ENCODE data around the gene HOXB3. TPM values are rescaled to one million over a fixed set of nuclear protein-coding genes. Genes with fewer than 3 reads are reported as not detected.

HOXB3 gene
- polyA plus RNA-seq, 3 donors: 153 to 258 (median 169) TPM

- DNase-seq (ENCODE audit: extremely low read depth in 1 of 11, low read depth in 9 of 11, low spot score in 4 of 11): no peak
These were observed 38.8 kb upstream of the HOXB3 start for GRCh38 chr17:48628649-48629410.

- DNase-seq (ENCODE audit: extremely low read depth in 1 of 11, low read depth in 9 of 11, low spot score in 4 of 11): no peak
These were observed 37.8 kb upstream of the HOXB3 start for GRCh38 chr17:48627623-48628521.

- DNase-seq (ENCODE audit: extremely low read depth in 1 of 11, low read depth in 9 of 11, low spot score in 4 of 11): no peak
These were observed 37.1 kb upstream of the HOXB3 start for GRCh38 chr17:48627118-48627597.

- DNase-seq (ENCODE audit: extremely low read depth in 1 of 11, low read depth in 9 of 11, low spot score in 4 of 11): peak in 1 of 11 donors; percentile 87
These were observed 36.4 kb upstream of the HOXB3 start, which contains the start of gene HOXB9 for GRCh38 chr17:48626245-48627117. TSS of gene HOXB9 (minus strand) at chr17:48626358. CDS start at chr17:48626269, 89 bp downstream.

- DNase-seq (ENCODE audit: extremely low read depth in 1 of 11, low read depth in 9 of 11, low spot score in 4 of 11): no peak
These were observed 35.6 kb upstream of the HOXB3 start for GRCh38 chr17:48625495-48626244.

- DNase-seq (ENCODE audit: extremely low read depth in 1 of 11, low read depth in 9 of 11, low spot score in 4 of 11): peak in 1 of 11 donors; percentile 11
These were observed 34.8 kb upstream of the HOXB3 start for GRCh38 chr17:48624544-48625494.

DNA sequence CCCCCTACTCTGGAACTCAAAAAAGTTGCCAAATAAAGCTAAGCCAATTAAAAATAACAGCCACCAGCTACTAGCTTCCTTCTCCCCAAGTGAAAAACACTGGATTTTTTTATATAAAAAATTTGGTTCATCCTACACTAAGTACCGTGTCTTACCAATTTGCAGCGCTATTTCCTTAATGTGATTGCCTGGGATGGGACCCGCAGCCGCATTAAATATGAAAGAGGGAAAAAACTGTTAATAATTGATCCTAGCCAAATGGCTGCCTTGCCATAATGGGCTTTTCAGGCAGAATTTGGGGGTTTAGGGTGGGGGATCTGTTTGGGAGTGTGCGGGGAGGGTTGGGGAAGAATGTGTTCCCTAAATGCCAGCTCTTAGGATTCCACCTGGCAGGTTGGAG, 34.1 kb upstream of the HOXB3 start:
- no peak for DNase-seq (ENCODE audit: extremely low read depth in 1 of 11, low read depth in 9 of 11, low spot score in 4 of 11)

- no peak for DNase-seq (ENCODE audit: extremely low read depth in 1 of 11, low read depth in 9 of 11, low spot score in 4 of 11)
These were observed 33.5 kb upstream of the HOXB3 start for GRCh38 chr17:48623583-48623982.

- no peak for DNase-seq (ENCODE audit: extremely low read depth in 1 of 11, low read depth in 9 of 11, low spot score in 4 of 11)
These were observed 32.8 kb upstream of the HOXB3 start for GRCh38 chr17:48622857-48623256.

DNA sequence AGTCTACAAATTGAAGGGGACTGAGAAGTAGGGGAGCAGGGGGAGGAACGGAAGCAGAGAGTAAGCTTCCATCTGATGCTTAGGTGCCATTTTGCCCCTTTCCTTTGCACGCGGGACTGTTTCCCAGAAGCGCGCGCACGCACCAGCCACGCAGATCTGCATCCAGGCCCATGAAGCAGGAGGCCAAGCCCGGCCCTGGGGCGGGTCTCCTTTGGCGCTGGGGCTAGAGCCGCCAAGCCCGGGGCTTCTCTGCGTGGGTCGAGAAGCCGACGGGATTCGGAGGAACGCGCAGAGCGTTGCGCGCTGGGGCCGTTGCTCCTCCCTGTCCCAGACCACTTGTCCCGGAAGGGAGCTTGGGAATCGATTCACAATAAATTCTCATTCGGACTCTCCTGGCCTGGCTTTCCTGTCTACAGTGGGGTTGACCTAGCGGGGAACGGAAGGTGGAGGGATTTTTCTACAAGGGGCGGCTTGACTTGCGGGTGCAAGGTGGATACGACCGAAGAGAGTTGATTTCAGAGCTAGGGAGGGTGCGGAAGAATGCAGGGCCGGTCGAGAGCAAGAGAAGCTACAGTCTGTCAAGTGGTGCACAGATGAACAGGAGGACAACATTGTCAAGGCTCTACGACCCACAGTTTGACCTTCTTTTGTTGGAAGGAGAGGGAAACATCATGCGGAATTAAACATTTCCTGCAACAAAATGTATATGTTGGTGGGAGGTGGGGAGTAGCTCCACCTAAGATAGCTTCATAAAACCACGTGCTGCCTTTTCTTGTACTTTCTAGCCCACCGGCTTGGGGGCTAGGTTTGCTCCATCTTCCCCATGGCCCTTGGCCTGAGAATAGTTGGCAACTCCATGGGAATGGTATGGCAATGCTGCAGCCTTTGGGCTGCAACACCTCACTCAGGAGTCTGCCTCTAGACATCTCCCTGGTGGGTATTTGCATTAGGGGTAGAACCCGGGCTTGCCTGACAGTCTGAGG, 31.7 kb upstream of the HOXB3 start:
- DNase-seq (ENCODE audit: extremely low read depth in 1 of 11, low read depth in 9 of 11, low spot score in 4 of 11): no peak

- peak in 1 of 11 donors; percentile 37 for DNase-seq (ENCODE audit: extremely low read depth in 1 of 11, low read depth in 9 of 11, low spot score in 4 of 11)
These were observed 30.6 kb upstream of the HOXB3 start for GRCh38 chr17:48620461-48621139.

GRCh38 chr17:48619826-48620449, 29.9 kb upstream of the HOXB3 start:
- DNase-seq (ENCODE audit: extremely low read depth in 1 of 11, low read depth in 9 of 11, low spot score in 4 of 11): peak in 1 of 11 donors; percentile 35

DNA sequence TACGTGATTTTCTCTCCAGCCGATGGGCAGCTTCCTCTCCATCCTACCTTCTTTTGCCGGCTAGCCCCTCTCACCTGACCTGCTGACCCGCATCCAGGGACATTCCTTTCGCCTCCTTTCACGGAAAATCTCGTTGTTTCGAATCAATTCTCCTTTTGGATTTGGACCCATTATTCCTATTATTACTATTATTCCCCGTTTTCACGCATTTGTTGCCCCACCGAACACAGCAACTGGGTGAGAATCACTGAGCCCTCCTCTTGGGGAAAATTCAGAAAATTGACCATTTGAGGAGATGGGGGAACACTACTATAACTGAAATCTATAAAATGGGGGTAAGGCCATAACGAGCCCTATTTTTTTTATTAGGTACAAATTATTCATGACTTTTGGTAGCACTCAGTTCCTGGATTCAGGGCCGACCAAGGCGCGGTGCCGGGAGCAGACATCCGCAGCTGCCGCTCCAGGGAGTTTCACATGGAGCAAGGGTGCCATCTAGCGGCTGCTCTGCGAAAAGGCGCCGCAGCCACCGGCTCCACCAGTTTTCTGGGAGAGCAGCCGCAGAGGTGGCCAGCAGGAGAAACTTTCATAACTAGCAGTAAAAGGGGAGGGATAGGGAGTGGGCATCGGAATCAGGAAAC, 28.3 kb upstream of the HOXB3 start:
- peak in 9 of 11 donors; percentile 87 to 91 (median 88) for DNase-seq (ENCODE audit: extremely low read depth in 1 of 11, low read depth in 9 of 11, low spot score in 4 of 11)

DNA sequence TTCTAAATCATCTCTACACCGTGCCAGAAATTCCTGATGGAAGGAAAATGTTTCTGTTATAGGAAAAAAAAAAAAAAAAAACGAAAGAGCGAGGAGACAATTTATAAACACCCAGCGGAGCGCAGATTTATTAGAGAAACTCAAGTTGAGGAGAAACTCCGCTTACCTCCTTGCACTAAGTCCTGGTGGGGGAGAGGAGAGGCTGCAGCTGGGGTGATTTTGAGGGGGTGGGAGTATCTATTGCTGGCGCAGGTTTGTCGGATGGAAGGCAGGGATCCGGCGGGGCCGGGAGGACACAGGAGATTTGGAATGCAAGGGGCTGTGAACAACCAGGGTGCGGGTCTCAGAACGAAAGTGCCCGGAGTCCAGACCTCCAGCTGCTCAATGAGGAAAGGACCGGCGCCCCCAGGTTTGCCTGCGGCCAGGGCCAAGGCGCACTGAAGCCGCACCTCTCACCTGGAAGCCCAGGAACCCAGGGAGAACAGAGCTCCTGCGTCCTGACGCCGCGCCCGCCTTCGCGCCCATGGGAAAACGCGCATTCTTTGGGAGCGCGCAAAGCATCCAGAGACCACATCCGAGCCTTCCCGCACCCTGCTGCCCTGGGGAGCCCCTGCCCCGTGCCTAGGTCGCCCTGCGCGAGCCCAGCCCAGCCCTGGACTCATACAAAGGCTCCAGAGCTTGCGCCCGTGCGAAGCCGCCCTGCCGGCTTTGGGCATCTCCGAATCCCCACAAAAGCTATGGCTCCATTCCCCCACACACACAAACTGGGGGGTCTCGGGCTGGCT, 27.6 kb upstream of the HOXB3 start:
- DNase-seq (ENCODE audit: extremely low read depth in 1 of 11, low read depth in 9 of 11, low spot score in 4 of 11): peak in 2 of 11 donors; percentile 27 to 38
